Measurements from ENCODE around the gene JUNB.

JUNB gene

GRCh38 chr19:12785431-12786031 lies 5.8 kb upstream of the JUNB start:
- Histone ChIP-seq H3K9me3 (ENCODE audit: insufficient read depth, low read depth, low read length) (no peaks in the 10 kb centered on the region), H3K27ac (ENCODE audit: low read depth, low read length) (peak overlapping the region; percentile 96), H3K79me1 (ENCODE audit: low read length) (peaks cover 68% of the 10 kb centered on the region), H3K36me3 (ENCODE audit: control insufficient read depth in 1 of 2, insufficient read depth in 2 of 2, low read length in 2 of 2) (no peaks in the 10 kb centered on the region), H3K14ac (ENCODE audit: low read length) (peak overlapping the region; percentile 62), H3K4me1 (ENCODE audit: control insufficient read depth in 1 of 2, insufficient read depth in 2 of 2, low read length in 2 of 2) (peaks cover 52 to 57% of the 10 kb centered on the region in 2 experiments), H4K12ac (ENCODE audit: low read depth, low read length) (no peak overlapping the region), H3K79me2 (ENCODE audit: control insufficient read depth, insufficient read depth, low read length, poor library complexity) (peaks cover 15% of the 10 kb centered on the region), H2BK12ac (ENCODE audit: low read length) (peak overlapping the region; percentile 84), H4K8ac (ENCODE audit: low read depth, low read length) (peak overlapping the region; percentile 1), H2AK5ac (ENCODE audit: low read length) (peak overlapping the region; percentile 78), H3K4me2 (ENCODE audit: low read length) (no peak overlapping the region), H3K23ac (ENCODE audit: low read length) (no peak overlapping the region), H3K9ac (ENCODE audit: low read length) (no peak overlapping the region), H3K18ac (ENCODE audit: low read length) (peak overlapping the region; percentile 80), H2AFZ (ENCODE audit: insufficient read depth, low read length, poor library complexity) (no peak overlapping the region), H3K4me3 (ENCODE audit: low read depth, low read length) (no peak overlapping the region), H2BK120ac (ENCODE audit: insufficient read depth, low read length, poor library complexity) (peak overlapping the region; percentile 79), H3K4ac (ENCODE audit: low read depth, low read length) (peak overlapping the region; percentile 1), H3K27me3 (ENCODE audit: insufficient read depth, low read length) (no peaks in the 10 kb centered on the region), H4K91ac (ENCODE audit: low read depth, low read length) (peak overlapping the region; percentile 100), H2BK5ac (ENCODE audit: low read depth, low read length, poor library complexity) (peak overlapping the region; percentile 88)
- WGBS (ENCODE audit: extremely low coverage, insufficient coverage, insufficient read length): no CpG with 5 or more reads among the region's 4 CpGs
- no peak for DNase-seq

GRCh38 chr19:12786141-12786870 lies 5.0 kb upstream of the JUNB start:
- Histone ChIP-seq H4K8ac (ENCODE audit: low read depth, low read length) (peak overlapping the region; percentile 24), H3K4me1 (ENCODE audit: control insufficient read depth in 1 of 2, insufficient read depth in 2 of 2, low read length in 2 of 2) (peaks cover 58 to 63% of the 10 kb centered on the region in 2 experiments), H3K23ac (ENCODE audit: low read length) (no peak overlapping the region), H3K36me3 (ENCODE audit: control insufficient read depth in 1 of 2, insufficient read depth in 2 of 2, low read length in 2 of 2) (no peaks in the 10 kb centered on the region), H3K4me2 (ENCODE audit: low read length) (no peak overlapping the region), H3K4ac (ENCODE audit: low read depth, low read length) (peak overlapping the region; percentile 31), H4K91ac (ENCODE audit: low read depth, low read length) (peak overlapping the region; percentile 100), H3K79me1 (ENCODE audit: low read length) (peaks cover 74% of the 10 kb centered on the region), H3K18ac (ENCODE audit: low read length) (peak overlapping the region; percentile 80), H4K12ac (ENCODE audit: low read depth, low read length) (no peak overlapping the region), H3K27me3 (ENCODE audit: insufficient read depth, low read length) (no peaks in the 10 kb centered on the region), H3K9ac (ENCODE audit: low read length) (no peak overlapping the region), H2AK5ac (ENCODE audit: low read length) (peak overlapping the region; percentile 82), H2BK5ac (ENCODE audit: low read depth, low read length, poor library complexity) (peak overlapping the region; percentile 88), H3K4me3 (ENCODE audit: low read depth, low read length) (no peak overlapping the region), H3K14ac (ENCODE audit: low read length) (peak overlapping the region; percentile 62), H2AFZ (ENCODE audit: insufficient read depth, low read length, poor library complexity) (peak overlapping the region; percentile 8), H2BK12ac (ENCODE audit: low read length) (peak overlapping the region; percentile 97), H3K27ac (ENCODE audit: low read depth, low read length) (peak overlapping the region; percentile 96), H3K79me2 (ENCODE audit: control insufficient read depth, insufficient read depth, low read length, poor library complexity) (peaks cover 15% of the 10 kb centered on the region), H2BK120ac (ENCODE audit: insufficient read depth, low read length, poor library complexity) (peak overlapping the region; percentile 79), H3K9me3 (ENCODE audit: insufficient read depth, low read depth, low read length) (no peaks in the 10 kb centered on the region)
- WGBS (ENCODE audit: extremely low coverage, insufficient coverage, insufficient read length): no CpG with 5 or more reads among the region's 18 CpGs
- DNase-seq: peak in 1 of 2 donors; percentile 40

GRCh38 chr19:12786952-12787351 lies 4.3 kb upstream of the JUNB start:
- Histone ChIP-seq H2BK5ac (ENCODE audit: low read depth, low read length, poor library complexity) (peak overlapping the region; percentile 88), H4K8ac (ENCODE audit: low read depth, low read length) (peak overlapping the region; percentile 24), H3K14ac (ENCODE audit: low read length) (no peak overlapping the region), H2BK120ac (ENCODE audit: insufficient read depth, low read length, poor library complexity) (peak overlapping the region; percentile 79), H2AK5ac (ENCODE audit: low read length) (peak overlapping the region; percentile 13), H3K23ac (ENCODE audit: low read length) (no peak overlapping the region), H3K36me3 (ENCODE audit: control insufficient read depth in 1 of 2, insufficient read depth in 2 of 2, low read length in 2 of 2) (no peaks in the 10 kb centered on the region), H2AFZ (ENCODE audit: insufficient read depth, low read length, poor library complexity) (peak overlapping the region; percentile 8), H3K4me3 (ENCODE audit: low read depth, low read length) (no peak overlapping the region), H3K27me3 (ENCODE audit: insufficient read depth, low read length) (no peaks in the 10 kb centered on the region), H2BK12ac (ENCODE audit: low read length) (peak overlapping the region; percentile 97), H4K12ac (ENCODE audit: low read depth, low read length) (no peak overlapping the region), H3K79me1 (ENCODE audit: low read length) (peaks cover 80% of the 10 kb centered on the region), H4K91ac (ENCODE audit: low read depth, low read length) (peak overlapping the region; percentile 100), H3K4me2 (ENCODE audit: low read length) (no peak overlapping the region), H3K4me1 (ENCODE audit: control insufficient read depth in 1 of 2, insufficient read depth in 2 of 2, low read length in 2 of 2) (peaks cover 58 to 63% of the 10 kb centered on the region in 2 experiments), H3K27ac (ENCODE audit: low read depth, low read length) (no peak overlapping the region), H3K79me2 (ENCODE audit: control insufficient read depth, insufficient read depth, low read length, poor library complexity) (peaks cover 21% of the 10 kb centered on the region), H3K4ac (ENCODE audit: low read depth, low read length) (peak overlapping the region; percentile 25), H3K9ac (ENCODE audit: low read length) (no peak overlapping the region), H3K18ac (ENCODE audit: low read length) (no peak overlapping the region), H3K9me3 (ENCODE audit: insufficient read depth, low read depth, low read length) (no peaks in the 10 kb centered on the region)
- DNase-seq: no peak
- WGBS (ENCODE audit: extremely low coverage, insufficient coverage, insufficient read length): no CpG with 5 or more reads among the region's 3 CpGs

DNA sequence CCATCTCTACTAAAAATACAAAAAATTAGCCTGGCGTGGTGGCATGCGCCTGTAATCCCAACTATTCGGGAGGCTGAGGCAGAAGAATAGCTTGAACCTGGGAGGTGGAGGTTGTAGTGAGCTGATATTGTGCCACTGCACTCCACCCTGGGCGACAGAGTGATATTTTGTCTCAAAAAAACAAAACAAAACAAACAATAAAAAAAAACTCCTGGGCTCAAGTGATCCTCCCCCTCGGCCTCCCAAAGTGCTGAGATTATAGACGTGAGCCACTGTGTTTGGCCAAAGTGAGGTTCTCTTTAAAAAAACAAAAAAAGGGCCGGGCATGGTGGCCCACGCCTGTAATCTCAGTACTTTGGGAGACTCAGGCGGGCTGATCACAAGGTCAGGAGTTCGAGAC lies 3.8 kb upstream of the JUNB start:
- Histone ChIP-seq H3K9me3 (ENCODE audit: insufficient read depth, low read depth, low read length) (no peaks in the 10 kb centered on the region), H2BK5ac (ENCODE audit: low read depth, low read length, poor library complexity) (no peak overlapping the region), H3K4ac (ENCODE audit: low read depth, low read length) (no peak overlapping the region), H3K18ac (ENCODE audit: low read length) (no peak overlapping the region), H4K91ac (ENCODE audit: low read depth, low read length) (peak overlapping the region; percentile 59), H3K4me3 (ENCODE audit: low read depth, low read length) (no peak overlapping the region), H3K9ac (ENCODE audit: low read length) (no peak overlapping the region), H2AFZ (ENCODE audit: insufficient read depth, low read length, poor library complexity) (no peak overlapping the region), H3K4me1 (ENCODE audit: control insufficient read depth in 1 of 2, insufficient read depth in 2 of 2, low read length in 2 of 2) (peaks cover 53 to 58% of the 10 kb centered on the region in 2 experiments), H4K8ac (ENCODE audit: low read depth, low read length) (no peak overlapping the region), H3K36me3 (ENCODE audit: control insufficient read depth in 1 of 2, insufficient read depth in 2 of 2, low read length in 2 of 2) (peaks cover 0 to 2% of the 10 kb centered on the region in 2 experiments), H2AK5ac (ENCODE audit: low read length) (no peak overlapping the region), H3K79me2 (ENCODE audit: control insufficient read depth, insufficient read depth, low read length, poor library complexity) (peaks cover 26% of the 10 kb centered on the region), H3K14ac (ENCODE audit: low read length) (no peak overlapping the region), H3K27me3 (ENCODE audit: insufficient read depth, low read length) (no peaks in the 10 kb centered on the region), H2BK120ac (ENCODE audit: insufficient read depth, low read length, poor library complexity) (peak overlapping the region; percentile 35), H3K23ac (ENCODE audit: low read length) (no peak overlapping the region), H3K4me2 (ENCODE audit: low read length) (no peak overlapping the region), H4K12ac (ENCODE audit: low read depth, low read length) (no peak overlapping the region), H3K79me1 (ENCODE audit: low read length) (peaks cover 80% of the 10 kb centered on the region), H3K27ac (ENCODE audit: low read depth, low read length) (no peak overlapping the region), H2BK12ac (ENCODE audit: low read length) (no peak overlapping the region)
- no CpG with 5 or more reads among the region's 10 CpGs for WGBS (ENCODE audit: extremely low coverage, insufficient coverage, insufficient read length)
- DNase-seq: no peak

All from trophoblast cell (in vitro differentiated cells and primary cell).